Measurements from ENCODE around the gene KLK4. TPM values are rescaled to one million over a fixed set of nuclear protein-coding genes. Genes with fewer than 3 reads are reported as not detected.
"Not testable (repeated sequence)": the region's sequence is repeated elsewhere in the genome, so short reads cannot be mapped to it uniquely, and the experiment has no call there.

Gene KLK4
- total RNA-seq, 1 experiment from 2014 or later = 0.70 TPM

- TF ChIP-seq NR1H2 (CRISPR knock-in tag; IDR thresholded peaks at IDR 0.05) (no peak), GABPB1 (CRISPR knock-in tag; IDR thresholded peaks at IDR 0.05) (no peak), HMGA2 (CRISPR knock-in tag; IDR thresholded peaks at IDR 0.05) (no peak), CTCF (IDR thresholded peaks at IDR 0.05) (no peak)
Measured at GRCh38 chr19:50897612-50898011, 13.6 kb downstream of the KLK4 start (continued).

- Mint-ChIP-seq H3K4me1 (no peaks in the 10 kb centered on the region), H3K36me3 (peaks cover 22% of the 10 kb centered on the region), H3K9me3 (peaks cover 38% of the 10 kb centered on the region), H3K27ac (no peak overlapping the region), H3K27me3 (ENCODE audit: low read depth) (peaks cover 56% of the 10 kb centered on the region), H3K4me3 (no peak overlapping the region)
- ChIA-PET POLR2A (no interaction called here), CTCF (no interaction called here)
- no peak for TF ChIP-seq ZNF425 (CRISPR knock-in tag; conservative IDR thresholded peaks at IDR 0.05)
- no peak for ATAC-seq
- DNase-seq (ENCODE audit: low spot score) = no peak
Measured at GRCh38 chr19:50897191-50897607, 14.0 kb downstream of the KLK4 start.

GRCh38 chr19:50896591-50897190 is 14.5 kb downstream of the KLK4 start:
- peaks cover 24% of the 10 kb centered on the region for H3K36me3 Mint-ChIP-seq
- H3K27me3 Mint-ChIP-seq (ENCODE audit: low read depth) = peaks cover 56% of the 10 kb centered on the region
- H3K9me3 Mint-ChIP-seq = peaks cover 43% of the 10 kb centered on the region
- DNase-seq (ENCODE audit: low spot score) (no peak), ATAC-seq (no peak)
- H3K4me3 Mint-ChIP-seq = no peak overlapping the region
- ChIA-PET CTCF (interaction anchor here (1.0 kb wide), 1 partner anchor 20 kb away, joined by 5 read pairs; no protein-coding TSS in a partner anchor), POLR2A (no interaction called here)
- H3K27ac Mint-ChIP-seq = no peak overlapping the region
- H3K4me1 Mint-ChIP-seq = no peaks in the 10 kb centered on the region
- TF ChIP-seq TEAD4 (CRISPR knock-in tag; IDR thresholded peaks at IDR 0.05) = no peak
- TF ChIP-seq ZNF425 (CRISPR knock-in tag; conservative IDR thresholded peaks at IDR 0.05) = no peak
- no peak for TF ChIP-seq ARID4B (CRISPR knock-in tag; IDR thresholded peaks at IDR 0.05; ENCODE audit: borderline replicate concordance)

GRCh38 chr19:50896089-50896590 is 15.1 kb downstream of the KLK4 start:
- peaks cover 45% of the 10 kb centered on the region for H3K9me3 Mint-ChIP-seq
- H3K36me3 Mint-ChIP-seq = peaks cover 24% of the 10 kb centered on the region

More at GRCh38 chr19:50896089-50896590, 15.1 kb downstream of the KLK4 start:
- POLR2A ChIA-PET; H3K4me3 Mint-ChIP-seq; H3K4me1 Mint-ChIP-seq; ATAC-seq; H3K27ac Mint-ChIP-seq; DNase-seq (ENCODE audit: low spot score): not testable (repeated sequence)
- CTCF ChIA-PET = interaction anchor here (1.0 to 1.6 kb wide), 2 partner anchors 19 to 26 kb away, joined by 3 to 5 read pairs; no protein-coding TSS in a partner anchor
- peaks cover 56% of the 10 kb centered on the region for H3K27me3 Mint-ChIP-seq (ENCODE audit: low read depth)

Data from WTC11 (cell line).